IPS-18c (cell line): ENCODE data around the gene C1S.
"Not testable (repeated sequence)": the region's sequence is repeated elsewhere in the genome, so short reads cannot be mapped to it uniquely, and the experiment has no call there.

Experiments
- H3K4me3 ChIP-seq: 2 replicates; pipeline ENCODE4 v1.7.0; 2013; ENCODE audit warnings: low read depth, mild to moderate bottlenecking, low read length, moderate library complexity; ENCODE audit not compliant: insufficient read depth
- H3K9me3 ChIP-seq: one replicate; pipeline ENCODE4 v1.6.1; 2013; ENCODE audit warnings: mild to moderate bottlenecking, low read length, moderate library complexity; ENCODE audit not compliant: control insufficient read depth, insufficient read depth

Gene C1S

DNA sequence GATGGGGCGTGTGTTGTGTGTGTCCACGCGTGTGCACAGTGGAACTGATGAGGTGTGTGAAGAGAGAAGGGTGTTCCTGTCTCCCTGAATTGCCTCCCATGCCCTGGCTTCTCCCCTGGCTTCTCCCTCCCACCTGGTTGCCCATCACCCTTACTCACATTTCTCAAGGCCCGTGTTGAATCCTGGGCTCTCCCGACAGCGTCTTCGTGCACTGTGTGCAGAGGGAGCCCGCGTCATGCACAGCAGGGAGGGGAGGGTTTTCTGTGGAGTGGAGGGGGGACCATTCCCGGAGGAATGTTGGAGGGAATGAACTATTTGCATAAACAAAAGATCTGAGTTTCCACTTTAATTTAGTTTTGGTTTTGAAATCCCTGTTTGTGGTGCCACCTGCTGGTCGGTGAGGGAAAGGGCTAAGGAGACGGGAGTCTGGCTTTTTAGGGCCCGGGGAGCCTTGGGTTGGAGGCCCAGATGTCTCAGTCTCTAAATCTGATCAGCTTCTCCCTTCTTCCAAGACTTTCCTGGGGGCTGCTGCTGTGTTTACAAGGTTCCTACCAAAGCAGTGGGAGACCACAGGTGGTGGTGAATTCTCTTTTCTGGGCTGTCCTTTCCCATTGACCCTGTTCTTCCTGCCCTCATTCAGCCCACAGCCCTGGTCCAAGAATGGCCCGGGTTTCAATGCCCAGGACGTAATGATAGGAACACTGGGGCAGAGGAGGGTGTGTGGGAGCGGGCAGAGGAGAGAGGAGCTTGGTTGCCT, 31.9 kb downstream of the C1S start, which contains the start of gene C1R:
C1R (minus strand) TSS at position 217 of the 757 bp plus-strand sequence; CDS start at position 160, 57 bp downstream.
- peak within 1 kb of the TSS; percentile 34; the same call in 1 of the 2 replicates for H3K4me3 ChIP-seq

DNA sequence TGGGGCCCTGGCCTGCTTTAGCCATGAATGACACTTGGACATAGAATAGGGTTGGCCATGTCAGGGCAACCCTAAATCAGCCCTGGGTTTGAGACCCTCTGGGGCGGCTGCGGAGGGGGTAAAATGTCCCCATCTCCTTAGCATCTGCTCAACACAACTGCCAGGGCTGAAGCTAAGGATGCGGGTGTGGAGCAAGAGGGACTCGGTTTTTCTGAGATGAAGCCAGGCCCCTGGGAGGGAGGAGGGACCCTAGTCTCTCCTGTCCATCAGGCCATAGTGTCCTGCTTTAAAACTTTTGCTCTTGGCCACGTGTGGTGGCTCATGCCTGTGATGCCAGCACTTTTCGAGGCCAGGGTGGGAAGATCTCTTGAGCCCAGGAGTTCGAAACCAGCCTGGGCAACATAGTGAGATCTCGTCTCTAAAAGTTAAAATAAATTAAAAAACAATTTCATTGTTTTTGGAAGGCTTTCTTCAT, 32.5 kb downstream of the C1S start:
- H3K9me3 ChIP-seq: peaks cover 5% of the 10 kb centered on the region
- no peak overlapping the region for H3K4me3 ChIP-seq

More for the DNA sequence above, 31.9 kb downstream of the C1S start, which contains the start of gene C1R:
- peaks cover 5% of the 10 kb centered on the region for H3K9me3 ChIP-seq

DNA sequence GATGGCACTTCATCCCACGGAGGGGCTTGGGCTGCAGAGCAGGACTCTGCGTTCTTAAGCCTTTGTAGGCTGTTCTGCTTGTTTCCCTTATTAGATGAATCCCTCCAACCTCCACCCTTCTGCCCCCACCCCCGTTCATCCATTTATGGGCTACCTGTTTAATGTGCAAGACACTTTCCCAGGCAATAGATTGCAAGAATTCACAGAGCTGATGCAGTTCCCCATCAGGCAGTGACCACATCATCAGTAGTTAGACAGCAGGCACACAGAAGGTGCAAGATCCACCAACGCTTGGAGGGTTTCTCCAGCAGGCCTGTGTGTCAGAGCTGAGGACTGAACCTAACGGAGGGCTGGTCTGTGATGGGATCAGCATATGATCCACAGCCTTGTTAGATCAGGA, 33.0 kb downstream of the C1S start:
- H3K9me3 ChIP-seq: peaks cover 5% of the 10 kb centered on the region

DNA sequence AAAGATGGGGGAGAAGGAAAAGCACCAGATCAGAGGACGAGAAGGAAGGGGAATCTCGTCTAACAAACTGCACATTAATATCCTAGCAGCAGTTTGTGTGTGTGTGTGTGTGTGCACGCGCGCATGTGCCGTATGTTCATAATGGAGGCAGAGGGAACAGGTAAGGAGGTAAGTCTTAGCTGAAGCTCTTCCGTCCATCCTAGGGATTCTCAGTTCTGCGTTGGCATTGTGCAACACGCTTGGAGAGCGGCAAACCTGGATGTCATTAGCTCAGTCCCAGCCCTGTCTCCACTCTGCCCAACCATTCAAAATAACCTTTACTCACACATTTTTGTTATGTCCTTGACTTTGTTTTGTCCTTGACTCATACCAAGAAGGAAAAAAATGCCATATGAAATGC, 33.4 kb downstream of the C1S start:
- Histone ChIP-seq H3K4me3 (no peak overlapping the region), H3K9me3 (peaks cover 5% of the 10 kb centered on the region)

More for the DNA sequence above, 33.0 kb downstream of the C1S start:
- no peak overlapping the region for H3K4me3 ChIP-seq

DNA sequence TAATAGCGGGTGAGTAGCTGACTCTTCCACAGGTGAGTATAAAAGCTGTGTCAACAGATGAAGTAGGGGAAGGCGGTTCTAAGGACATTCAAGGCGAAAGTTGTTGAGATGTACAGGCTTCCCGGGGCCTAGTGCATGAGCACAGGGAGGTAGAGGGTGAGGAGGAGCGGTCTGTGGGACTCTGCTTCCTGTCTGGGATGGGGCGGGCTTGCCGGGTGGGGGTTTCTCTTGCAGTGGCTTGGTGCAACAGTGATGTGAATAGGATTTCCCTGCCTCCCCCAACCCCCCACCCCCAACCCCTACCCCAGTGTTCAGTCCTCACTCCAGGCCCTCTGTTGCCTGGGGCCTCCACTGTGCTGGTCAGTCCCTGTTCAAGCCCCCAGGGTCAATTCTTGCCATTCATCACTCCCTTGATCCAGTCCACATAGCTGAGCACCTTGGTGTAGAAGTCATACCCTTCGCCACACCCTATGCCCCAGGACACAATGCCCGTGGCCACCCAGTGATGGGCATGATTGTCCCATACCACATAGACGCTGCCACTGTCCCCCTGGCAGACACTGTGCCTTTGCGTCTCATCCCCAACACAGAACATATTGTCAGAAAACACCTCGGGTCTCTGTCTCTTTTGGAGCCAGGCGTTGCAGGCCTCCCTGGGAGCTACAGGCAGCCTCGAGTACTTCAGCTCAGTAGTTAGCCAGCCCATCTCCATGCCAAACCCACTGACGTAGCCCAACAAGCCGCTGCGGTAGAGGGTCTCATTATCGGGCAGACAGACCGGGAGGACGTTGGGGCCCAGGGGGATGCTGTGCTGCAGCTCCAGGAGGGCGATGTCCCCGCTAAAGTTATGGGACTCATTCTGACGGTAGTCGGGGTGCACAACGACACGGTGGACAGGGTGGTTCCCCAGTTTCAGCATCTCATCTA, 35.8 kb downstream of the C1S start:
- H3K9me3 ChIP-seq: no peaks in the 10 kb centered on the region
- H3K4me3 ChIP-seq: no peak overlapping the region

DNA sequence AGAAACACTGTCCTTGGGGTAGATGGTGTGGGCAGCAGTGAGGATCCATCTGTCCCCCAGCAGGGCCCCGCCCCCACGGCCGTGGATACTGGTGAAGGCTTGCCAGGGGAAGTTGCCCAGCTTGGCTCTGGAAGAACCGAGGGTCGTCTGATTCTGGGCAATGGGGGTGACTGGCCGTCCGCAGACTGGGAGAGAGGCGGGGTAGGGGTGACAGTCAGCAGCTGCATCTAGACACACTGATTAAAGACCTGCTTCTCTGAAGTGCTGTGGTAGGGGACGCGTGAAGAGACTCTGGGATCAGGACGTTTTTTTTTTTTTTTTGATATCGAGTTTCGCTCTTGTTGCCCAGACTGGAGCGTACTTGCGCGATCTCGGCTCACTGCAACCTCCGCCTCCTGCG, 36.5 kb downstream of the C1S start:
- H3K9me3 ChIP-seq: no peaks in the 10 kb centered on the region
- no peak overlapping the region for H3K4me3 ChIP-seq

DNA sequence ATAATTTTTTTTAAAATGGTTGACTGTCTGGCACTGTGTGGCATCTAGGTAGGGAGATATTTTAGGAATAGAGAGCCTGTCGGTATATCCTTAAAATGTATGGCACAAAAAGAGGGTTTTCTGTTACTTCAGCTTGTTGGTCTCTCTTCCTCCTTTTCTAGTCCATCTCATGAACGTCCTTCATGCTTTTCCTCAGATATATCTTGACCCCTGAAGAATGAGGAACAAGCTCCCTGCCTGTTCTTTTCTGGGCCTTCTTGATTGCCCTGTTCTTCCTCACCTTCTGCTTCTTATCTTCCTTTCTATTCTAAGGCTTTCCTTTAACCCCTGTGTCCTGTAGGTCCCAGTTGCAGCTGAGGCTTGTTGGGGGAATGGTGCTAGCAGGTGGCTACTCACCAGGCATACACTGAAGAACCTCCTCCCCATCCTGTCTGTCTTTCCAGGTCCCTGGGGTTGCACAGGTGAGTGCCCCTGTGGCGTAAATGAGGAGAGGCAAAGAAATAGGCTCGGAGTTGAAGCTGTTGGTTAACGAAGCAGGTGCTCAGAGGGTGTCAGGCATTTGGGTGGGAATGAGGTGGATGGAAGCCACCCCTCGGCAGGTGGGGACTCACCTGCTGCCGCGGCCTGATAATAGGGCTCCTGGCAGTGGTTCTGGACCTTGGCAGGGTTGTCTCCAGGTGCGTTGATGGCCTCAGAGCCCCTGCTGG, 38.9 kb downstream of the C1S start:
- Histone ChIP-seq H3K9me3 (no peaks in the 10 kb centered on the region), H3K4me3 (no peak overlapping the region)

DNA sequence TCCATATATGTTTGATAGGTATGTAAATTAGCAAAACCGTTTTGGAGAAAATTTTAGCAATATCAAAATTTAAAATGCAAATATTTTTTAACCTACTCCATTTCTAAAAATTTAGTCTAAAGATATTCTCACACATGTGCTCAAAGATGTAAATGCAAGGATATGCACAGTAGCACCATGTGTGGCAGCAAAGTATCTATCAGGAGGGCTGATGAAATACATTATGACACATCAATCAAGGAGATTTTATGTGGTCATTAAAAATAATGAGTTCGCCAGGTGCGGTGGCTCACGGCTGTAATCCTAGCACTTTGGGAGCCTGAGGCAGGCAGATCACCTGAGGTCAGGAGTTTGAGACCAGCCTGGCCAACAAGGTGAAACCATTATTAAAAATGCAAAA, 39.7 kb downstream of the C1S start:
- Histone ChIP-seq H3K9me3 (no peaks in the 10 kb centered on the region), H3K4me3 (no peak overlapping the region)

DNA sequence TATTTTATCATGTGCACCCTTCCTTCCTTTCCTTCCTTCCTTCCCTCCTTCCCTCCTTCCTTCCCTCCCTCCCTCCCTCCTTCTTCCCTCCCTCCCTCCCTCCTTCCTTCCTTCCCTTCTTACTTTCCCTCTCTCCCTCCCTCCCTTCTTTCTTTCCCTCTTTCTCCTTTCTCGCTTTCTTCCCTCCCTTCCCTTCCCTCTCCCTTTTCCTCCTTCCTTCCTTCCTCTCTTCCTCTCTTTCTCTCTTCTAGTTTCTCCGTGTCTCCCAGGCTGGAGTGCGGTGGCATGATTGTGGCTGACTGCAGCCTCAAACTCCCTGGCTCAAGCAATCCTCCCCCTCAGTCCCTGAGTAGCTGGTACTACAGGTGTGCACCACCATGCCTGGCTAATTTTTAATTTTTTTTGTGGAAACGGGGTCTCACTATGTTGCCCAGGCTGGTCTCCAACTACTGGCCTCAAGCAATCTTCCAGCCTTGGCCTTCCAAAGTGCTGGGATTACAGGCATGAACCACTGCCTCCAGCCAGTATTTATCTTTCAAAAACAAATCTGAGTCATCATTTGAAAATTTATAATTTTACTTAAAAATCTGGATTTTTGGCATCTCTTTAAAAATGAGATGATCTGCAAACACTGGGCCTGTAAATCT, 40.7 kb downstream of the C1S start:
- Histone ChIP-seq H3K4me3 (no peak overlapping the region), H3K9me3 (no peaks in the 10 kb centered on the region)

DNA sequence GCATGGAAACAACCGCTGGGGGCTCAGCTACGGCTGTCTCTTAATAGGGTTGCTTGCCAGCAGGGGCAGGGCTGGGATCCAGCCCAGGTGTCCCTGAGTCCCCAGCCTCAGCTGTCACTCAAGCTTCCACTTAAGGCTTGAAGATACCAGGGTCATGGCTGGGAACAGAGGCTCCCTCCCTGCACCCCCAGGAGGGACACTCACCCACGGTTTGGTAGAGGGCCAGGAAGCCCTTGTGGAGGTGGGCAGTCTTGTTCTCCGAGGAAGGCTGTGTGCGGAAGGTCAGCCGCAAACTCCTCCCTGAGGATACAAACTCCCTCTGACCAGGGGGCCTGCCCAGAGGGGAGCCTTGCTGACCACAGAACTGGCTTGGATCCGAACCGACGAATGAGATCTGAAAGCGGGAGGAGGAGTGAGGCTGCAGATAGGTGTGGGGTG, 41.2 kb downstream of the C1S start:
- no peaks in the 10 kb centered on the region for H3K9me3 ChIP-seq
- no peak overlapping the region for H3K4me3 ChIP-seq

DNA sequence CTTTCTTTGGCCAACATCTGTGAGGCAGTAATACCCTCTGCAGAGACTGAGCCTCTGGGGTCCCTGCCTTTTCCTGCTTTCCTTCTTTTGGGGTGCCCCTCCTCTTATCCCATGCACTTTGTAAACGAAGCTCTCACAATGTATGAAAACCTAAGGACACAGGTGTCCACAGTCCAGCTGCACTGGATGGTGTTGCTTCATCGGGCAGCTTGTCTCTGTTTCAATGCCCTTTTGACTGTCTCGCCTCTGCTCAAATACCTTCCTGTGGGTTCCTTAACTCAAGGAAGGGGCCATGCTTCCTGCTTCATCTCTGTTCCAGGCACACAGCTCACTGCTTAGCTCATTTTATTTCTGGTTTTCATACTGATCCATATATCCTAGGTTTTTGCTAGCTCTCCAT, 42.1 kb downstream of the C1S start:
- H3K9me3 ChIP-seq: no peaks in the 10 kb centered on the region
- no peak overlapping the region for H3K4me3 ChIP-seq

DNA sequence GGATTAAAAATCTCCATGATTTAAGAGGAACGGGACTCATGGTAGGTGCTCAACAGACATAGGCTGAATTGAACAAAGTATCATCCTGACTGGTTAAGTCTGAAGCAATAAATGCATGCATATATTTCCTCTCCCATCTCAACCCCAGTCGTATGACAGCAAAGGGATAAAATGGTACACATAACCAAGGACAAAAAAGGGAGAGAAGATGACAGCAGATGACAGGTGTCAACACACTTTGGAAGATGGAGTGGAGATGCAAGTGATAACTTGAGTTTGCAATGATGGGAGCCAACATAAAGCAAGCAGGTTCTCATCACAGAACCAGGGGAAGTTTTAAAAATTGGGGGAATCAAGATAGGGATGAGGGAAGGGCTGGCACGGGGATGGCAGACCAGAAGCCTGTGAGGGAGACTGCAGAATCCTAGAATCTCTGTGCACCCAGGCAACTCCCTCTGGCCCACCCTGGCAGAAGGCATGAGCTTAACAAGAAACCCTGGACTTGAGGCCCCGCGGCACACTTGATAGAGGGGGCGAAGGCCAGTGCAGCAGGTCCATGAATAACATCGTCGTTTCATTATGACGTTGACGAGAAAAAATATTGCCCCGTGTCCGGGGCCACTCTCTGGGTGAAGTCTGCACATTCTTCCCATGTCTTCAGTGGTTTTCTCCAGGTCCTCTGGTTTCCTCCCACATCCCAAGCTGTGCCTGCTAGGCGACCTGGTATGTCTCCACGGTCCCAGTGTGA, 43.5 kb downstream of the C1S start:
- H3K4me3 ChIP-seq: no peak overlapping the region
- no peaks in the 10 kb centered on the region for H3K9me3 ChIP-seq

DNA sequence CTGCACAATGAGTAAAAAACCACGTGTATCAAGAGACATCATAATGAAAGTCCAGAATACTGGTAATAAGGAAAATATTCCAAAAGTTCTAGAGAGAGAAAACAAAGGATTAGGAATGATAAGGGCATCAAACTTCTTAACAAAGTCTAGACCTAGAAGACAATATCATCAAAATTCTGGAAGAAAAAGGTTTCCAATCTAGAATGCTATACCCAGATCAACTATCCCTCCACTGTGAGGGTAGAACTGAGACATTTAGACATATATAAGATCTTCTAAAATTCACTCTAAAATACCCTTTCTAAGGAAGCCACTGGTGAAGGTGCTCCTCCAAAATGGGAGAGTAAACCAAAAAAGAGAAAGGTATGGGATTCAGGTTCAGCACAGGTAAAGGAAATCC, 45.6 kb downstream of the C1S start:
- Histone ChIP-seq H3K9me3 (no peaks in the 10 kb centered on the region), H3K4me3 (no peak overlapping the region)

DNA sequence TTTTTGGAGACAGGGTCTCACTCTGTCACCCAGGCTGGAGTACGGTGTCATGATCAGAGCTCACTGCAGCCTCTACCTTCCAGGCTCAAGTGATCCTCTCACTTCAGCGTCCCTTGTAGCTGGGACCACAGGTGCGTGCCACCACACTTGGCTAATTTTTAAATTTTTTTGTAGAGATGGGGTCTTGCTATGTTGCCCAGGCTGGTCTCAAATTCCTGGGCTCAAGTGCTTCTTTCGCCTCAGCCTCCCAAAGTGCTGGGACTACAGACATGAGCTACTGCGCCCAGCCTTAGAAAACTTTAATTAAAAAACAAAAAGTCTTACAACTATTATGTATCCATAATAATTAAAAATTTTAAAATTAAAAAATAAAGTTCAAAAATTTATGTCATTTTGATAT, 46.7 kb downstream of the C1S start:
- not testable (repeated sequence) for H3K4me3 ChIP-seq, H3K9me3 ChIP-seq

DNA sequence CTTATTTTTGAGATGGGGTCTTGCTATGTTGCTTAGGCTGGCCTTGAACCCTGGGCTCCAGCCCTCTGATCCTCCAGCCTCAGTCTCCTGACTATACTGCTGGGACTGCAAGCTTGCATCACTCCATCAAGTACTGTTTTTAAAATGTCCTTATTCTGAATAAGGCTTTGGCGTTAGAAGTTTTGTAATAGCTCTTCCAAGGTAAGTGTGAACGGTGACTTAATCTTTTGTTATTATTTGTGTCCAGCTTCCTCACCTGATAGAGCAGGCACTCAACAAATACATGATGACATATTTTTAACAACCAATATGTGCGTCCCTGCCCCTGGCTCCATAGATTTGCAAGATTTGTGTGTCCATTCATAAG, 47.1 kb downstream of the C1S start:
- Histone ChIP-seq H3K9me3 (no peaks in the 10 kb centered on the region), H3K4me3 (peak overlapping the region; percentile 64)

DNA sequence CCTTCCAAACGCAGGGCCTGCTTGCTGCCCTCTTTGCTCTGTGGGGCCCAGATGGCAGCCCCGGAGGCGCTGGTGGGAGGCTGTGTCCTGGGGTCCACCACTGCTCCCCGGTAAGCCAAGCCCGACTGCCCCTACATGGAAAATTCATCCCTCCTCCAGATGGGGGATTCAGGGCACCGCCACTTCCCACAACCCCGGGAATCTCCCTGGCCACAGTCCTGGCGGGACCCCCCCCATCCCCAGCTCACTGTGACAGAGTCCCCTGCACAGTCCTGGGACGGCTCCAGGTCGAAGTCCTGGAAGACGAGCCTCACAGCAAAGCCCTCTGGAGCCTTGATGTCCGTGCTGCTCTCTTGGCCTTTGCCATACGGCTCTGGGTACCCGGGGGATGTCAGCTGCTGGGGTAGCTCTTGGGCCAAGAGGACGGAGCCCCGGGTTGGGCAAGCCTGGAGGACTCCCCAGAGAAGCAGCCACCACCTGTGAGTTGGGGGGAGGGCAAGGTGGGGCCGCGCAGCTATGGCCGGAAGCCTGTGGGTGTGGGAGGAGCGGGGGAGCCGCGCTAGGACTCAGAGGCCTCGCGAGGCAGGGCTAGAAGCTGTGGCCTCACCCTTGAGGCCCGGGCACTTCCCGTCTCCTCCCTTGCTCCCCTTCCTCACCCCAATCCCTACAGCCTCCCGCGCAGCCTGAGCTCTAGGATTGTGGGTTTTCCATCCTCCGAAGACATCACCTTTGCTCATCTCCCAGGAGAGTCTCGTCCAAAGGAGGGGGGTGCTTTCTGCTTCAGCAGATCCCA, 47.7 kb downstream of the C1S start:
- peak overlapping the region; percentile 64 for H3K4me3 ChIP-seq
- no peaks in the 10 kb centered on the region for H3K9me3 ChIP-seq
